Endothelial cell of umbilical vein (primary cell): Measurements from ENCODE around the gene CAPS. TPM values are rescaled to one million over a fixed set of nuclear protein-coding genes. Genes with fewer than 3 reads are reported as not detected.

Experiments
- BruUV-seq: library from RNA; stranded (reverse); fragments of 400-500 nt; replicated peaks from 2 replicates; lab custom pipeline; 2021; lab: Mats Ljungman, UMichigan
- CTCF ChIA-PET: fragments of 300-600, 350-600 bp; sonication (Branson Sonifier 250); formaldehyde crosslinking; loops from one replicate; lab custom pipeline; 2021; ENCODE audit warnings: antibody characterized with exemption, inconsistent platforms; lab: Charles Lee
- POLR2A ChIA-PET: fragments of 300-600, 350-600 bp; sonication (Branson Sonifier 250); formaldehyde crosslinking; loops from one replicate; lab custom pipeline; 2021; ENCODE audit warnings: antibody characterized with exemption, inconsistent platforms; lab: Charles Lee
- DNase-seq: peaks from one replicate; pipeline ENCODE4 v3.0.0-alpha.2; 2011; ENCODE audit warnings: low read depth, low spot score
- FAIRE-seq: peaks from 2 replicates; lab custom pipeline; 2011; peaks lifted over from hg19 to GRCh38; lab: Jason Lieb, UNC
- H2AFZ ChIP-seq: 2 replicates; pipeline ENCODE4 v1.6.0; 2012; ENCODE audit warnings: low read depth, low read length, control low read depth, inconsistent platforms
- H3K27ac ChIP-seq: 2 replicates; pipeline ENCODE4 v1.5.1; 2011; ENCODE audit warnings: low read depth, mild to moderate bottlenecking, control low read depth, low read length, moderate library complexity; ENCODE audit not compliant: insufficient read depth
- H3K27me3 ChIP-seq, 2 experiments: 2 replicates each; pipeline versions ENCODE4 v1.6.0 to v1.6.1; 2011; ENCODE audit warnings: low read length in 2 of 2, mixed read lengths in 1 of 2; ENCODE audit not compliant: control insufficient read depth in 2 of 2, insufficient read depth in 2 of 2
- H3K36me3 ChIP-seq, 2 experiments: 2 replicates in 1 of 2; 3 replicates in 1 of 2; pipeline ENCODE4 v1.5.1; 2011; ENCODE audit warnings: low read length in 2 of 2, mild to moderate bottlenecking in 1 of 2, moderate library complexity in 1 of 2; ENCODE audit not compliant: control insufficient read depth in 2 of 2, insufficient read depth in 2 of 2; ENCODE audit errors: extremely low read depth in 1 of 2
- H3K4me1 ChIP-seq: 3 replicates; pipeline ENCODE4 v1.5.1; 2011; ENCODE audit warnings: mild to moderate bottlenecking, low read length; ENCODE audit not compliant: control insufficient read depth, insufficient read depth; ENCODE audit errors: extremely low read depth
- H3K4me2 ChIP-seq: 2 replicates; pipeline ENCODE4 v1.6.1; 2011; ENCODE audit warnings: low read length, control low read depth, mixed read lengths; ENCODE audit not compliant: insufficient read depth
- H3K4me3 ChIP-seq, 3 experiments: fragments of 200-600 bp in 1 of 3; sonication (generic), shearing (Covaris generic) in 1 of 3; replicated peaks in 1 of 3; 2 replicates each; pipeline ENCODE4 v1.5.1; 2011 to 2016; ENCODE audit warnings: control low read depth in 3 of 3, low read length in 3 of 3, mild to moderate bottlenecking in 2 of 3, inconsistent platforms in 1 of 3, low read depth in 1 of 3, moderate library complexity in 1 of 3; ENCODE audit not compliant: insufficient read depth in 1 of 3
- H3K79me2 ChIP-seq: 2 replicates; pipeline ENCODE4 v1.6.0; 2012; ENCODE audit warnings: low read length, inconsistent platforms; ENCODE audit not compliant: control insufficient read depth, insufficient read depth
- H3K9ac ChIP-seq: replicated peaks from 2 replicates; pipeline ENCODE3; 2011; ENCODE audit warnings: low read length, control low read depth; ENCODE audit not compliant: insufficient read depth; ENCODE audit errors: extremely low read depth
- H3K9me1 ChIP-seq: replicated peaks from 3 replicates; pipeline ENCODE4 v1.6.0; 2011; ENCODE audit warnings: mild to moderate bottlenecking, low read length; ENCODE audit not compliant: control insufficient read depth, insufficient read depth; ENCODE audit errors: extremely low read depth
- H3K9me3 ChIP-seq: replicated peaks from 2 replicates; pipeline ENCODE4 v1.5.1; 2012; ENCODE audit warnings: low read length, inconsistent platforms; ENCODE audit not compliant: control insufficient read depth, insufficient read depth
- H4K20me1 ChIP-seq: replicated peaks from 2 replicates; pipeline ENCODE3; 2011; ENCODE audit warnings: mild to moderate bottlenecking, low read length; ENCODE audit not compliant: control insufficient read depth, insufficient read depth; ENCODE audit errors: extremely low read depth
- EZH2 ChIP-seq: IDR thresholded peaks from 2 replicates; pipeline ENCODE4 v1.6.1; 2012; ENCODE audit warnings: borderline replicate concordance, low read depth, mild to moderate bottlenecking, moderate library complexity, low read length, inconsistent platforms; ENCODE audit not compliant: severe bottlenecking
- FOS ChIP-seq: IDR thresholded peaks from 2 replicates; pipeline ENCODE4 v1.6.1; 2011; ENCODE audit warnings: mild to moderate bottlenecking, low read length, moderate library complexity, borderline replicate concordance; ENCODE audit not compliant: insufficient read depth
- GATA2 ChIP-seq: IDR thresholded peaks from 2 replicates; pipeline ENCODE4 v1.7.0; 2011; ENCODE audit warnings: low read depth, mild to moderate bottlenecking, moderate library complexity, mixed read lengths, low read length; ENCODE audit not compliant: insufficient read length, insufficient read depth
- JUN ChIP-seq: IDR thresholded peaks from 2 replicates; pipeline ENCODE4 v1.6.1; 2011; ENCODE audit warnings: borderline replicate concordance, low read depth; ENCODE audit not compliant: insufficient read length, insufficient read depth
- MAX ChIP-seq: IDR thresholded peaks from 2 replicates; pipeline ENCODE4 v1.6.1; 2011; ENCODE audit not compliant: insufficient read depth, insufficient read length
- MYC ChIP-seq: IDR thresholded peaks from one replicate; pipeline ENCODE4 v1.6.1; 2011; ENCODE audit warnings: mild to moderate bottlenecking, low read depth, low read length
- POLR2A ChIP-seq: IDR thresholded peaks from 2 replicates; pipeline ENCODE4 v1.6.1; 2012; ENCODE audit warnings: low read depth, mild to moderate bottlenecking, control low read depth, low read length
- POLR2AphosphoS5 ChIP-seq: IDR thresholded peaks from 2 replicates; pipeline ENCODE4 v1.6.1; 2012; ENCODE audit warnings: low read depth, mild to moderate bottlenecking, control low read depth, low read length, moderate library complexity; ENCODE audit not compliant: insufficient read depth
- dilution Hi-C: fragments of 300-500 bp; cut with MboI; formaldehyde crosslinking; loops from one replicate; pipeline ENCODE4 v1.15.0; 2019; ENCODE audit warnings: low sequenced_read_pairs; ENCODE audit not compliant: extremely low pct_ligation_motif_present
- intact Hi-C: fragments of 100-400 bp; cut with micrococcal nuclease; formaldehyde crosslinking; loops from one replicate; pipeline ENCODE4 v1.10.0; 2022
- polyA plus RNA-seq, 4 experiments: library from polyadenylated mRNA; depleted of rRNA in 3 of 4; stranded (reverse) in 3 of 4; unstranded in 1 of 4; fragments of >200 nt; gene quantifications; 2 replicates each; pipeline versions ENCODE4 v1.2.1 to v1.2.3, GENCODE V29; 2011 to 2012; ENCODE audit warnings: missing spikeins in 1 of 4
- total RNA-seq: library from RNA; stranded (reverse); gene quantifications from 2 replicates; pipeline ENCODE4 v1.2.3, GENCODE V29; 2021
- TF ChIP-seq, protein P1 (sequence below), 2 donors: IDR thresholded peaks; 1 replicate in 1 of 2; 2 replicates in 1 of 2; pipeline ENCODE4 v1.5.1; 2011; ENCODE audit warnings: low read length in 2 of 2, mild to moderate bottlenecking in 2 of 2, moderate library complexity in 2 of 2, control low read depth in 1 of 2, inconsistent platforms in 1 of 2, low read depth in 1 of 2; ENCODE audit not compliant: insufficient read depth in 1 of 2; ENCODE audit errors: extremely low read depth in 1 of 2

The CAPS gene
- total and polyA plus RNA-seq, 2 donors (not counting 3 experiments of a cell fraction or from before 2014, with no cell fraction given): 6.9 to 8.9 TPM

GRCh38 chr19:5905114-5905778, 8.8 kb upstream of the CAPS start:
- TF ChIP-seq POLR2A (no peak), GATA2 (no peak), JUN (no peak), FOS (no peak), EZH2 (no peak), MAX (no peak), MYC (no peak), POLR2AphosphoS5 (no peak)
- TF ChIP-seq, protein P1, sequence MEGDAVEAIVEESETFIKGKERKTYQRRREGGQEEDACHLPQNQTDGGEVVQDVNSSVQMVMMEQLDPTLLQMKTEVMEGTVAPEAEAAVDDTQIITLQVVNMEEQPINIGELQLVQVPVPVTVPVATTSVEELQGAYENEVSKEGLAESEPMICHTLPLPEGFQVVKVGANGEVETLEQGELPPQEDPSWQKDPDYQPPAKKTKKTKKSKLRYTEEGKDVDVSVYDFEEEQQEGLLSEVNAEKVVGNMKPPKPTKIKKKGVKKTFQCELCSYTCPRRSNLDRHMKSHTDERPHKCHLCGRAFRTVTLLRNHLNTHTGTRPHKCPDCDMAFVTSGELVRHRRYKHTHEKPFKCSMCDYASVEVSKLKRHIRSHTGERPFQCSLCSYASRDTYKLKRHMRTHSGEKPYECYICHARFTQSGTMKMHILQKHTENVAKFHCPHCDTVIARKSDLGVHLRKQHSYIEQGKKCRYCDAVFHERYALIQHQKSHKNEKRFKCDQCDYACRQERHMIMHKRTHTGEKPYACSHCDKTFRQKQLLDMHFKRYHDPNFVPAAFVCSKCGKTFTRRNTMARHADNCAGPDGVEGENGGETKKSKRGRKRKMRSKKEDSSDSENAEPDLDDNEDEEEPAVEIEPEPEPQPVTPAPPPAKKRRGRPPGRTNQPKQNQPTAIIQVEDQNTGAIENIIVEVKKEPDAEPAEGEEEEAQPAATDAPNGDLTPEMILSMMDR (IDR thresholded peaks at IDR 0.05; ENCODE audit: extremely low read depth in 1 of 2, insufficient read depth in 1 of 2, low read depth in 1 of 2, low read length in 2 of 2): no peak
- POLR2A ChIA-PET: no interaction called here

More at GRCh38 chr19:5905114-5905778, 8.8 kb upstream of the CAPS start:
- peak overlapping the region; percentile 41 for H2AFZ ChIP-seq
- TSS peak; percentile 17 for BruUV-seq
- intact Hi-C loops (loop anchor here (2.0 to 10.0 kb wide), 2 partner anchors 76 to 210 kb away; partner anchors contain the start of gene RFX2), dilution Hi-C loops (no loop called here)
- H3K4me1 ChIP-seq: peaks cover 8% of the 10 kb centered on the region
- H3K4me2 ChIP-seq: peak overlapping the region; percentile 87
- CTCF ChIA-PET: interaction anchor here (3.5 kb wide), 1 partner anchor 101 kb away, joined by 37 read pairs; no protein-coding TSS in a partner anchor
- H3K9me1 ChIP-seq: no peaks in the 10 kb centered on the region
- no peaks in the 10 kb centered on the region for H3K27me3 ChIP-seq
- H4K20me1 ChIP-seq: no peaks in the 10 kb centered on the region
- no peak overlapping the region for H3K27ac ChIP-seq
- H3K79me2 ChIP-seq: peaks cover 25% of the 10 kb centered on the region
- H3K9ac ChIP-seq: peak overlapping the region; percentile 62
- FAIRE-seq: no peak
- H3K4me3 ChIP-seq: peak overlapping the region; percentile 45 to 64 (median 54)
- DNase-seq: no peak
- peaks cover 0 to 2% of the 10 kb centered on the region in 2 experiments for H3K36me3 ChIP-seq
- H3K9me3 ChIP-seq: no peaks in the 10 kb centered on the region
